HCT116 (cell line): Measurements from ENCODE around the gene GASK1A.

ENCODE experiments used
- ATF3 ChIP-seq: IDR thresholded peaks from 2 replicates; pipeline ENCODE4 v1.6.1; 2012
- CBX3 ChIP-seq: IDR thresholded peaks from 2 replicates; pipeline ENCODE4 v1.6.1; 2012; ENCODE audit warnings: low read depth
- CTCF ChIP-seq, 3 experiments: fragments of 200-600 bp in 1 of 3; sonication (generic) in 1 of 3; IDR thresholded peaks in 2 of 3; conservative IDR thresholded peaks in 1 of 3; 2 replicates each; pipeline ENCODE4 v1.5.1; 2012 to 2017; ENCODE audit warnings: low read depth in 2 of 3, low read length in 2 of 3, antibody characterized with exemption in 1 of 3, borderline replicate concordance in 1 of 3, control low read depth in 1 of 3, mild to moderate bottlenecking in 1 of 3, mixed read lengths in 1 of 3, mixed run types in 1 of 3, moderate library complexity in 1 of 3; ENCODE audit not compliant: insufficient read depth in 1 of 3
- EZH2 ChIP-seq: fragments of 200-600 bp; sonication (generic); IDR thresholded peaks from 2 replicates; pipeline ENCODE4 v1.6.1; 2017; ENCODE audit warnings: antibody characterized with exemption, mixed run types
- MAX ChIP-seq: IDR thresholded peaks from 2 replicates; pipeline ENCODE4 v1.6.1; 2012
- POLR2A ChIP-seq: IDR thresholded peaks from 2 replicates; pipeline ENCODE4 v1.7.0; 2011; ENCODE audit warnings: borderline replicate concordance; ENCODE audit not compliant: insufficient read depth, insufficient read length; ENCODE audit errors: extremely low read depth
- POLR2AphosphoS5 ChIP-seq: IDR thresholded peaks from 2 replicates; pipeline ENCODE4 v1.6.1; 2011; ENCODE audit warnings: mild to moderate bottlenecking, low read depth, low read length, moderate library complexity

- no peak for TF ChIP-seq POLR2A
- no peak for TF ChIP-seq MAX
- TF ChIP-seq POLR2AphosphoS5, result no peak
- no peak for TF ChIP-seq ATF3
- TF ChIP-seq CTCF (IDR thresholded peaks at IDR 0.05 in 2 of 3, conservative IDR thresholded peaks at IDR 0.05 in 1 of 3; ENCODE audit: borderline replicate concordance in 1 of 3, insufficient read depth in 1 of 3, low read depth in 2 of 3, low read length in 2 of 3), result no peak
- no peak for TF ChIP-seq EZH2
- no peak for TF ChIP-seq CBX3
Observed at GRCh38 chr3:43097400-43098080, 118.4 kb downstream of the GASK1A start.
